Cerebellar nuclear complex (tissue), 1 donor: ENCODE data around the gene BCAS3.

Source experiments
- DNase-seq, 2 experiments: peaks; one replicate each; lab custom pipeline; 2025; lab: John Stamatoyannopoulos, UW

The BCAS3 gene

GRCh38 chr17:61409301-61410112 is 731.9 kb downstream of the BCAS3 start:
- DNase-seq, result no peak

GRCh38 chr17:61410141-61411010 is 732.7 kb downstream of the BCAS3 start:
- DNase-seq, result no peak

GRCh38 chr17:61411011-61411260 is 733.3 kb downstream of the BCAS3 start:
- no peak for DNase-seq

GRCh38 chr17:61411261-61412142 is 733.9 kb downstream of the BCAS3 start:
- DNase-seq, result no peak

GRCh38 chr17:61412143-61412859 is 734.6 kb downstream of the BCAS3 start:
- DNase-seq, result peak in 1 of 2 experiments; percentile 21

GRCh38 chr17:61412860-61413660 is 735.4 kb downstream of the BCAS3 start:
- DNase-seq, result no peak

GRCh38 chr17:61413661-61414126 is 736.0 kb downstream of the BCAS3 start:
- DNase-seq, result no peak

- DNase-seq, result no peak
These were observed 736.7 kb downstream of the BCAS3 start for GRCh38 chr17:61414141-61414935.

- no peak for DNase-seq
These were observed 737.2 kb downstream of the BCAS3 start for GRCh38 chr17:61414936-61415251.

- no peak for DNase-seq
These were observed 737.9 kb downstream of the BCAS3 start for GRCh38 chr17:61415374-61416210.

GRCh38 chr17:61416211-61416539 is 738.5 kb downstream of the BCAS3 start:
- no peak for DNase-seq

- peak in 1 of 2 experiments; percentile 6 for DNase-seq
These were observed 739.1 kb downstream of the BCAS3 start for GRCh38 chr17:61416540-61417363.

GRCh38 chr17:61418449-61418848 is 740.8 kb downstream of the BCAS3 start:
- no peak for DNase-seq

GRCh38 chr17:61419496-61420046 is 741.9 kb downstream of the BCAS3 start:
- DNase-seq, result no peak

GRCh38 chr17:61420052-61420451 is 742.4 kb downstream of the BCAS3 start:
- no peak for DNase-seq

GRCh38 chr17:61420745-61421398 is 743.2 kb downstream of the BCAS3 start:
- DNase-seq, result no peak

- no peak for DNase-seq
These were observed 743.8 kb downstream of the BCAS3 start for GRCh38 chr17:61421460-61421859.
